ENCODE results near the gene AP3S2.

GRCh38 chr15:89824607-89824867 lies 69.3 kb downstream of the AP3S2 start:
- TF ChIP-seq EP300 (IDR thresholded peaks at IDR 0.05; ENCODE audit: low read depth), result no peak
- TF ChIP-seq POLR2A (IDR thresholded peaks at IDR 0.05), result no peak
- TF ChIP-seq CTCF (IDR thresholded peaks at IDR 0.05), result no peak

All from transverse colon (tissue), 3 donors.